H9 (cell line): Measurements from ENCODE around the gene MAP3K2. TPM values are rescaled to one million over a fixed set of nuclear protein-coding genes. Genes with fewer than 3 reads are reported as not detected.
A peak's percentile ranks its signal among the peaks of the same experiment; 100 is the strongest.

Experiments
- DNase-seq: peaks from one replicate; pipeline ENCODE4 v3.0.0-alpha.2; 2017
- H2AFZ ChIP-seq: one replicate; pipeline ENCODE4 v1.6.1; 2013; ENCODE audit warnings: mild to moderate bottlenecking, low read length, control low read depth, moderate library complexity
- H2AK5ac ChIP-seq: 2 replicates; pipeline ENCODE4 v1.6.1; 2013; ENCODE audit warnings: low read length, control low read depth, mixed read lengths; ENCODE audit not compliant: insufficient read length
- H2BK120ac ChIP-seq: one replicate; pipeline ENCODE4 v1.6.1; 2013; ENCODE audit warnings: low read depth, mild to moderate bottlenecking, low read length, control low read depth, inconsistent platforms; ENCODE audit not compliant: poor library complexity, severe bottlenecking
- H2BK12ac ChIP-seq: 2 replicates; pipeline ENCODE4 v1.6.1; 2013; ENCODE audit warnings: low read length, control low read depth, mixed read lengths, low read depth; ENCODE audit not compliant: insufficient read length
- H2BK15ac ChIP-seq: 2 replicates; pipeline ENCODE4 v1.6.1; 2013; ENCODE audit warnings: low read depth, low read length, control low read depth
- H2BK20ac ChIP-seq: one replicate; pipeline ENCODE4 v1.6.1; 2013; ENCODE audit warnings: low read depth, mild to moderate bottlenecking, low read length, control low read depth, inconsistent platforms; ENCODE audit not compliant: poor library complexity, severe bottlenecking
- H2BK5ac ChIP-seq: 2 replicates; pipeline ENCODE4 v1.6.1; 2013; ENCODE audit warnings: low read length, control low read depth, mixed read lengths; ENCODE audit not compliant: insufficient read length
- H3K14ac ChIP-seq: 2 replicates; pipeline ENCODE4 v1.6.1; 2013; ENCODE audit warnings: low read length, control low read depth; ENCODE audit not compliant: insufficient read depth
- H3K18ac ChIP-seq: 2 replicates; pipeline ENCODE4 v1.6.1; 2013; ENCODE audit warnings: low read depth, mild to moderate bottlenecking, mixed read lengths, low read length, control low read depth; ENCODE audit not compliant: insufficient read length
- H3K23ac ChIP-seq: 2 replicates; pipeline ENCODE4 v1.6.1; 2013; ENCODE audit warnings: low read length, control low read depth, mixed read lengths, low read depth; ENCODE audit not compliant: insufficient read length
- H3K23me2 ChIP-seq: 2 replicates; pipeline ENCODE4 v1.6.1; 2013; ENCODE audit warnings: low read depth, mild to moderate bottlenecking, mixed read lengths, low read length, control low read depth; ENCODE audit not compliant: insufficient read length, poor library complexity, severe bottlenecking
- H3K27ac ChIP-seq: 2 replicates; pipeline ENCODE4 v1.5.1; 2013; ENCODE audit warnings: low read length, control low read depth, mixed read lengths, low read depth; ENCODE audit not compliant: insufficient read length
- H3K27me3 ChIP-seq: 2 replicates; pipeline ENCODE4 v1.6.1; 2013; ENCODE audit warnings: low read length, control low read depth, inconsistent platforms; ENCODE audit not compliant: insufficient read depth
- H3K4ac ChIP-seq: 2 replicates; pipeline ENCODE4 v1.6.1; 2013; ENCODE audit warnings: low read depth, mild to moderate bottlenecking, control low read depth, inconsistent platforms, low read length, moderate library complexity
- H3K4me1 ChIP-seq: 2 replicates; pipeline ENCODE4 v1.6.1; 2013; ENCODE audit warnings: low read length, control low read depth, inconsistent platforms; ENCODE audit not compliant: insufficient read depth
- H3K4me2 ChIP-seq: 2 replicates; pipeline ENCODE4 v1.6.1; 2013; ENCODE audit warnings: low read length, control low read depth, mixed read lengths; ENCODE audit not compliant: insufficient read length, insufficient read depth
- H3K56ac ChIP-seq: 2 replicates; pipeline ENCODE4 v1.6.1; 2013; ENCODE audit warnings: low read depth, mild to moderate bottlenecking, mixed read lengths, low read length, control low read depth; ENCODE audit not compliant: insufficient read length
- H3K79me1 ChIP-seq: 2 replicates; pipeline ENCODE4 v1.6.1; 2013; ENCODE audit warnings: low read depth, mild to moderate bottlenecking, moderate library complexity, low read length, control low read depth, inconsistent platforms; ENCODE audit not compliant: insufficient read depth, poor library complexity, severe bottlenecking
- H3K79me2 ChIP-seq: 2 replicates; pipeline ENCODE4 v1.6.1; 2013; ENCODE audit warnings: low read length, control low read depth, inconsistent platforms; ENCODE audit not compliant: insufficient read depth
- H3K9ac ChIP-seq: 2 replicates; pipeline ENCODE4 v1.6.1; 2013; ENCODE audit warnings: low read length, control low read depth, mixed read lengths; ENCODE audit not compliant: insufficient read length; ENCODE audit errors: extremely low read depth
- H3K9me3 ChIP-seq: one replicate; pipeline ENCODE4 v1.6.1; 2013; ENCODE audit warnings: low read depth, low read length, inconsistent platforms; ENCODE audit not compliant: control insufficient read depth
- H3T11ph ChIP-seq: one replicate; pipeline ENCODE4 v1.6.1; 2013; ENCODE audit warnings: mild to moderate bottlenecking, low read length, control low read depth, inconsistent platforms
- H4K20me1 ChIP-seq: one replicate; pipeline ENCODE4 v1.6.1; 2013; ENCODE audit not compliant: control insufficient read depth, insufficient read length, insufficient read depth
- H4K5ac ChIP-seq: 2 replicates; pipeline ENCODE4 v1.6.1; 2013; ENCODE audit warnings: low read depth, mild to moderate bottlenecking, mixed read lengths, low read length, control low read depth; ENCODE audit not compliant: insufficient read length
- H4K8ac ChIP-seq: replicated peaks from 2 replicates; pipeline ENCODE4 v1.6.1; 2013; ENCODE audit warnings: low read length, control low read depth, mixed read lengths, low read depth; ENCODE audit not compliant: insufficient read length
- H4K91ac ChIP-seq: 2 replicates; pipeline ENCODE4 v1.6.1; 2013; ENCODE audit warnings: low read depth, mild to moderate bottlenecking, moderate library complexity, mixed read lengths, low read length, control low read depth; ENCODE audit not compliant: insufficient read length
- H3K27ac Mint-ChIP-seq, 3 experiments: 2 replicates in 2 of 3; 3 replicates in 1 of 3; pipeline ENCODE4 v1.8.0; 2020 to 2021; ENCODE audit warnings: mixed read lengths in 3 of 3, mild to moderate bottlenecking in 1 of 3, moderate library complexity in 1 of 3
- H3K27me3 Mint-ChIP-seq: 2 replicates; pipeline ENCODE4 v1.8.0; 2021; ENCODE audit warnings: low read depth, mild to moderate bottlenecking, moderate library complexity, mixed read lengths
- H3K36me3 Mint-ChIP-seq, 3 experiments: 2 replicates in 2 of 3; 3 replicates in 1 of 3; pipeline ENCODE4 v1.8.0; 2020 to 2021; ENCODE audit warnings: low read depth in 3 of 3, mixed read lengths in 3 of 3; ENCODE audit not compliant: insufficient read depth in 1 of 3
- H3K4me1 Mint-ChIP-seq, 2 experiments: 2 replicates each; pipeline ENCODE4 v1.8.0; 2020; ENCODE audit warnings: mixed read lengths in 2 of 2
- H3K4me3 Mint-ChIP-seq, 2 experiments: 2 replicates in 1 of 2; 3 replicates in 1 of 2; pipeline ENCODE4 v1.8.0; 2020 to 2021; ENCODE audit warnings: mild to moderate bottlenecking in 2 of 2, mixed read lengths in 2 of 2, moderate library complexity in 1 of 2
- H3K9me3 Mint-ChIP-seq, 2 experiments: 2 replicates in 1 of 2; 3 replicates in 1 of 2; pipeline ENCODE4 v1.8.0; 2020; ENCODE audit warnings: mild to moderate bottlenecking in 2 of 2, mixed read lengths in 2 of 2, moderate library complexity in 1 of 2
- WGBS: extraction: QIAGEN DNeasy Blood & Tissue Kit; methylation state at CpG from one replicate; pipeline ENCODE4 v1.1.7; 2013; ENCODE audit warnings: missing lambda C conversion rate, low lambda C conversion rate, mixed read lengths; ENCODE audit not compliant: insufficient read length; ENCODE audit errors: extremely low coverage; 5-methylcytosine and 5-hydroxymethylcytosine counted together
- total RNA-seq: library from RNA; stranded (reverse); gene quantifications from 2 replicates; pipeline ENCODE4 v1.2.1, GENCODE V29; 2021
- TF ChIP-seq, protein P1 (sequence below): fragments of 200-600 bp; sonication (generic); conservative IDR thresholded peaks from 3 replicates; pipeline ENCODE4 v1.8.0; 2021; ENCODE audit warnings: antibody characterized with exemption, mild to moderate bottlenecking

MAP3K2 gene
- total RNA-seq, 1 experiment from 2014 or later: 25.8 TPM

- no peak overlapping the region for H2AFZ ChIP-seq
- H3K27ac ChIP-seq: no peak overlapping the region
Observed at GRCh38 chr2:127293386-127293747, 94.4 kb downstream of the MAP3K2 start.

More at GRCh38 chr2:127293386-127293747, 94.4 kb downstream of the MAP3K2 start:
- TF ChIP-seq, protein P1, sequence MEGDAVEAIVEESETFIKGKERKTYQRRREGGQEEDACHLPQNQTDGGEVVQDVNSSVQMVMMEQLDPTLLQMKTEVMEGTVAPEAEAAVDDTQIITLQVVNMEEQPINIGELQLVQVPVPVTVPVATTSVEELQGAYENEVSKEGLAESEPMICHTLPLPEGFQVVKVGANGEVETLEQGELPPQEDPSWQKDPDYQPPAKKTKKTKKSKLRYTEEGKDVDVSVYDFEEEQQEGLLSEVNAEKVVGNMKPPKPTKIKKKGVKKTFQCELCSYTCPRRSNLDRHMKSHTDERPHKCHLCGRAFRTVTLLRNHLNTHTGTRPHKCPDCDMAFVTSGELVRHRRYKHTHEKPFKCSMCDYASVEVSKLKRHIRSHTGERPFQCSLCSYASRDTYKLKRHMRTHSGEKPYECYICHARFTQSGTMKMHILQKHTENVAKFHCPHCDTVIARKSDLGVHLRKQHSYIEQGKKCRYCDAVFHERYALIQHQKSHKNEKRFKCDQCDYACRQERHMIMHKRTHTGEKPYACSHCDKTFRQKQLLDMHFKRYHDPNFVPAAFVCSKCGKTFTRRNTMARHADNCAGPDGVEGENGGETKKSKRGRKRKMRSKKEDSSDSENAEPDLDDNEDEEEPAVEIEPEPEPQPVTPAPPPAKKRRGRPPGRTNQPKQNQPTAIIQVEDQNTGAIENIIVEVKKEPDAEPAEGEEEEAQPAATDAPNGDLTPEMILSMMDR: no peak
- H2AK5ac ChIP-seq: no peak overlapping the region
- H3K27ac Mint-ChIP-seq: peak overlapping the region in 2 of 3 experiments; percentile 79 to 93; a peak in 3 of 7 replicates
- H4K5ac ChIP-seq: no peak overlapping the region
- H2BK15ac ChIP-seq: no peak overlapping the region
- H3K27me3 Mint-ChIP-seq: no peaks in the 10 kb centered on the region
- no peak overlapping the region for H3K4ac ChIP-seq
- no peak overlapping the region for H2BK12ac ChIP-seq
- H3T11ph ChIP-seq: no peak overlapping the region
- no peak overlapping the region for H4K91ac ChIP-seq
- H2BK5ac ChIP-seq: no peak overlapping the region
- H3K18ac ChIP-seq: no peak overlapping the region
- WGBS: no CpG with 5 or more reads among the region's 13 CpGs
- H3K9me3 Mint-ChIP-seq: peaks cover 0 to 3% of the 10 kb centered on the region in 2 experiments; a peak in 1 of 5 replicates
- H3K36me3 Mint-ChIP-seq: peaks cover 26 to 56% (median 48%) of the 10 kb centered on the region in 3 experiments
- DNase-seq: no peak
- H4K20me1 ChIP-seq: no peaks in the 10 kb centered on the region
- no peak overlapping the region for H3K56ac ChIP-seq
- H3K23me2 ChIP-seq: peaks cover 7% of the 10 kb centered on the region
- H3K9ac ChIP-seq: peak overlapping the region; percentile 88
- H4K8ac ChIP-seq: no peak overlapping the region
- H3K23ac ChIP-seq: no peak overlapping the region
- no peaks in the 10 kb centered on the region for H3K79me2 ChIP-seq
- H3K27me3 ChIP-seq: no peaks in the 10 kb centered on the region
- no peaks in the 10 kb centered on the region for H3K4me1 ChIP-seq
- H3K79me1 ChIP-seq: no peaks in the 10 kb centered on the region
- peak overlapping the region; percentile 96 for H3K14ac ChIP-seq
- H3K4me2 ChIP-seq: peak overlapping the region; percentile 82
- no peak overlapping the region for H2BK120ac ChIP-seq
- peaks cover 4 to 20% of the 10 kb centered on the region in 2 experiments for H3K4me1 Mint-ChIP-seq
- H3K4me3 Mint-ChIP-seq: peak overlapping the region; percentile 90 to 94
- H2BK20ac ChIP-seq: no peak overlapping the region
- no peaks in the 10 kb centered on the region for H3K9me3 ChIP-seq
